ENCODE measurements around the gene ITGA11.

DNA sequence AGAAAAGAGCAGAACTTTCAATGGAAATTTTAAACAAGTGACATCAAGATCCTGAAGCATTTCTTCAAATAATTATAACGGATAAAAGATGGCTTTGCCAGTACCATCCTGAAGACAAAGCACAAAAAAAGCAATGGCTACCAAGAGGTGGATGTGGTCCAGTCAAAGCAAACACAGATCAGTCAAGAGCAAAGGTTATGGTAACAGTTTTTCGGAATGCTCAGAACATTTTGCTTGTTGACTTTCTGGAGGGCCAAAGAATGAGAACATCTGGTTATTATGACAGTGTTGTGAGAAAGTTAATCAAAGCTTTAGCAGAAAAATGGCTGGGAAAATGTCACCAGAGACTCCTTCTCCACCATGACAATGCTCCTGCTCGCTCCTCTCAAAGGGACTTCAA is 122.9 kb downstream of the ITGA11 start:
- no peak for TF ChIP-seq ZNF565 (CRISPR knock-in tag; conservative IDR thresholded peaks at IDR 0.05; ENCODE audit: low read depth)
- TF ChIP-seq ZNF70 (CRISPR knock-in tag; IDR thresholded peaks at IDR 0.05) = no peak
- TF ChIP-seq, protein P1, sequence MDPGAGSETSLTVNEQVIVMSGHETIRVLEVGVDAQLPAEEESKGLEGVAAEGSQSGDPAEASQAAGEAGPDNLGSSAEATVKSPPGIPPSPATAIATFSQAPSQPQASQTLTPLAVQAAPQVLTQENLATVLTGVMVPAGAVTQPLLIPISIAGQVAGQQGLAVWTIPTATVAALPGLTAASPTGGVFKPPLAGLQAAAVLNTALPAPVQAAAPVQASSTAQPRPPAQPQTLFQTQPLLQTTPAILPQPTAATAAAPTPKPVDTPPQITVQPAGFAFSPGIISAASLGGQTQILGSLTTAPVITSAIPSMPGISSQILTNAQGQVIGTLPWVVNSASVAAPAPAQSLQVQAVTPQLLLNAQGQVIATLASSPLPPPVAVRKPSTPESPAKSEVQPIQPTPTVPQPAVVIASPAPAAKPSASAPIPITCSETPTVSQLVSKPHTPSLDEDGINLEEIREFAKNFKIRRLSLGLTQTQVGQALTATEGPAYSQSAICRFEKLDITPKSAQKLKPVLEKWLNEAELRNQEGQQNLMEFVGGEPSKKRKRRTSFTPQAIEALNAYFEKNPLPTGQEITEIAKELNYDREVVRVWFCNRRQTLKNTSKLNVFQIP (CRISPR knock-in tag; IDR thresholded peaks at IDR 0.05; ENCODE audit: borderline replicate concordance, low read depth) = no peak

Measured in SK-N-SH treated with all-trans-retinoic acid at 6 μM for 48 hours (cell line).